K562 (cell line): ENCODE measurements around the gene LNPEP. TPM values are rescaled to one million over a fixed set of nuclear protein-coding genes. Genes with fewer than 3 reads are reported as not detected.

Experiments used
- ATF1 ChIP-seq, 2 experiments: fragments of 450-650 bp in 1 of 2; IDR thresholded peaks; 2 replicates each; pipeline ENCODE4 v1.6.1; 2016; ENCODE audit warnings: missing compliant biosample characterization in 1 of 2, missing genetic modification characterization in 1 of 2
- ATF6 ChIP-seq: sonication (generic); formaldehyde crosslinking; IDR thresholded peaks from 2 replicates; pipeline ENCODE4 v1.4.0; 2020; ENCODE audit warnings: mild to moderate bottlenecking, missing genetic modification reagents
- HOXB6 ChIP-seq: fragments of 250-450 bp; sonication (Bioruptor Pico); IDR thresholded peaks from 2 replicates; pipeline ENCODE4 v1.5.1; 2022; ENCODE audit warnings: mild to moderate bottlenecking, borderline replicate concordance
- NFXL1 ChIP-seq: fragments of 450-650 bp; formaldehyde crosslinking; IDR thresholded peaks from 2 replicates; pipeline ENCODE4 v1.4.0; 2021; ENCODE audit warnings: mild to moderate bottlenecking
- PCBP2 ChIP-seq: fragments of 200-400 bp; formaldehyde crosslinking; IDR thresholded peaks from 2 replicates; pipeline ENCODE4 v1.6.1; 2018; ENCODE audit warnings: low read length, low read depth, mild to moderate bottlenecking, moderate library complexity; ENCODE audit not compliant: poor library complexity, severe bottlenecking
- POLR2AphosphoS5 ChIP-seq: IDR thresholded peaks from 2 replicates; pipeline ENCODE4 v1.6.1; 2011; ENCODE audit warnings: mild to moderate bottlenecking, low read depth, low read length, moderate library complexity; ENCODE audit not compliant: control insufficient read depth, insufficient read depth
- SNIP1 ChIP-seq: fragments of 450-650 bp; IDR thresholded peaks from 2 replicates; pipeline ENCODE4 v1.7.1; 2017; ENCODE audit warnings: low read depth, mild to moderate bottlenecking
- SRSF7 ChIP-seq: fragments of 200-400 bp; formaldehyde crosslinking; optimal IDR thresholded peaks from 2 replicates; pipeline ENCODE3; 2017; ENCODE audit warnings: mild to moderate bottlenecking, low read depth, low read length
- TFAM ChIP-seq: fragments of 250-450 bp; sonication (Bioruptor Pico); conservative IDR thresholded peaks from 2 replicates; pipeline ENCODE4 v1.5.0; 2021; ENCODE audit warnings: mild to moderate bottlenecking, moderate library complexity
- TOE1 ChIP-seq, 2 experiments: fragments of 450-650 bp in 1 of 2; sonication (generic) in 1 of 2; formaldehyde crosslinking in 1 of 2; IDR thresholded peaks; 2 replicates each; pipeline versions ENCODE4 v1.7.1 to v1.8.0; 2016 to 2022; ENCODE audit warnings: borderline replicate concordance in 2 of 2, mild to moderate bottlenecking in 2 of 2, antibody characterized with exemption in 1 of 2, inconsistent platforms in 1 of 2, low read depth in 1 of 2, missing genetic modification reagents in 1 of 2, moderate library complexity in 1 of 2
- VEZF1 ChIP-seq: fragments of 200-800 bp; sonication (Bioruptor generic); IDR thresholded peaks from 2 replicates; pipeline ENCODE4 v1.6.1; 2017; ENCODE audit warnings: missing genetic modification characterization, missing compliant biosample characterization
- ZNF124 ChIP-seq: sonication (generic); formaldehyde crosslinking; IDR thresholded peaks from 2 replicates; pipeline ENCODE4 v1.8.1; 2022; ENCODE audit warnings: missing genetic modification reagents
- ZNF398 ChIP-seq: fragments of 250-450 bp; sonication (Bioruptor Pico); IDR thresholded peaks from 2 replicates; pipeline ENCODE4 v1.8.0; 2021; ENCODE audit warnings: moderate library complexity, mild to moderate bottlenecking, inconsistent platforms
- ZNF445 ChIP-seq: fragments of 250-450 bp; sonication (Bioruptor Pico); IDR thresholded peaks from 2 replicates; pipeline ENCODE4 v1.4.0; 2020; ENCODE audit warnings: low read depth, mild to moderate bottlenecking, moderate library complexity
- ZNF609 ChIP-seq: sonication (generic); formaldehyde crosslinking; IDR thresholded peaks from 2 replicates; pipeline ENCODE4 v1.8.1; 2023; ENCODE audit warnings: missing genetic modification reagents, mild to moderate bottlenecking, borderline replicate concordance
- ZZZ3 ChIP-seq: fragments of 450-650 bp; IDR thresholded peaks from 2 replicates; pipeline ENCODE4 v1.6.1; 2016; ENCODE audit warnings: antibody characterized with exemption, mild to moderate bottlenecking, moderate library complexity
- polyA plus RNA-seq, 8 experiments: library from polyadenylated mRNA; depleted of rRNA in 4 of 8; stranded (reverse) in 5 of 8; unstranded in 3 of 8; fragments of >200 nt; fragmentation: Nextera tagmentation in 2 of 8; fragmentation: Illumina TruSeq in 1 of 8; extraction: Ambion mirVana in 2 of 8; extraction: Trizol in 1 of 8; gene quantifications; 2 replicates each; pipeline versions ENCODE4 v1.2.1 to v1.2.3, GENCODE V29; 2011 to 2014; ENCODE audit warnings: inconsistent platforms in 1 of 8, missing spikeins in 1 of 8
- total RNA-seq, 7 experiments: library from RNA; depleted of rRNA in 6 of 7; stranded (reverse); fragments of >200 nt in 6 of 7; fragmentation: Illumina TruSeq in 2 of 7; extraction: Trizol in 2 of 7; gene quantifications; 2 replicates each; pipeline versions ENCODE4 v1.2.1 to v1.2.3, GENCODE V29; 2011 to 2021; ENCODE audit warnings: low replicate concordance in 1 of 7

Gene LNPEP
- total and polyA plus RNA-seq, 9 of the 15 experiments (the other 6 are each of a cell fraction or from before 2014, with no cell fraction given), result 2.6 to 27.9 (median 11.2) TPM

- TF ChIP-seq ZNF445 (CRISPR knock-in tag) (no peak), ZZZ3 (no peak), TFAM (CRISPR knock-in tag) (no peak), ZNF124 (CRISPR knock-in tag) (no peak), TOE1 (IDR thresholded peaks at IDR 0.05; ENCODE audit: borderline replicate concordance) (no peak), TOE1 (CRISPR knock-in tag; IDR thresholded peaks at IDR 0.05; ENCODE audit: borderline replicate concordance, low read depth) (no peak), NFXL1 (CRISPR knock-in tag) (no peak), POLR2AphosphoS5 (peak; percentile 63), ATF6 (CRISPR knock-in tag) (no peak), ZNF398 (CRISPR knock-in tag) (no peak), SNIP1 (no peak), VEZF1 (CRISPR knock-in tag) (no peak), SRSF7 (no peak), PCBP2 (no peak), HOXB6 (no peak), ZNF609 (CRISPR knock-in tag) (no peak), ATF1 (CRISPR knock-in tag; IDR thresholded peaks at IDR 0.05) (no peak), ATF1 (tag; IDR thresholded peaks at IDR 0.05) (peak; percentile 62)
Measured at GRCh38 chr5:96930058-96930457, 5.8 kb upstream of the LNPEP start (continued).
